GM21515 (cell line): ENCODE measurements around the gene SLC9A5.

Source experiments
- ATAC-seq: cut with Tn5 transposase; IDR thresholded peaks from one replicate; pipeline ENCODE4 v1.9.1; 2021; ENCODE audit not compliant: unreplicated experiment

The SLC9A5 gene

DNA sequence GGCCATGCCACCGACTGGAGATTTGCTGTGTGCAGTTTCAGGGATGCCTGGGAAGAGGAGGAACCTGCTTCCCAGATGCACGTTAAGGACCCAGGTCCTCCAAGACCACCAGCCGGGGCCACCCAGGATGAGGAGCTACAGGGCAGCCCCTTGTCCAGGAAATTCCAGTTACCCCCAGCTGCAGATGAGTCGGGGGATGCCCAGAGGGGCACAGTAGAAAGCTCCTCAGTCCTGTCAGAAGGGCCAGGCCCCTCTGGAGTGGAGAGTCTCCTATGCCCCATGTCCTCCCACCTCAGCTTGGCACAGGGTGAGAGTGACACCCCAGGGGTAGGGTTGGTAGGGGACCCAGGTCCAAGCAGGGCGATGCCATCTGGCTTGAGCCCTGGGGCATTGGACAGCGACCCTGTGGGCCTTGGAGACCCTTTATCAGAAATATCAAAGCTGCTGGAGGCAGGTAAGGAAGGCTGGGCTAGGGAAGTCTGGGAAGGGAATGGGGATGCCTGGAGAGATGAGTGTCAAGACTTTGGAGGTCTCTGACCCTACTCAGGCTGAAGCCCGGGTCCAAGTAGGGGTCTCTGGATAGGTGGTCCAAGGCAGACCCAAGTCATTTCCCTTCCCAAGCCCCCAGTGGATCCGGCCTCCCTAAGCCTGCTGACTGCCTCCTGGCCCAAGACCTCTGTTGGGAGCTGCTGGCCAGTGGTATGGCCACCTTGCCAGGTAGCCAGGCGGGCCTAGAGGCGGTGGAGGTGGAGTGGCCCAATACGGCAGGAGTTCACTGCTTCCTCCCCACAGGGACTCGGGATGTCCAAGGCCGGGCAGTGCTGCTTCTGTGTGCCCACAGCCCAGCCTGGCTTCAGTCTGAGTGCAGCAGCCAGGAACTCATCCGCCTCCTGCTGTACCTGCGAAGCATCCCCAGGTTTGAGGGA, 31.6 kb downstream of the SLC9A5 start:
- no peak for ATAC-seq

GRCh38 chr16:67281536-67282446, 33.0 kb downstream of the SLC9A5 start:
- ATAC-seq = no peak

DNA sequence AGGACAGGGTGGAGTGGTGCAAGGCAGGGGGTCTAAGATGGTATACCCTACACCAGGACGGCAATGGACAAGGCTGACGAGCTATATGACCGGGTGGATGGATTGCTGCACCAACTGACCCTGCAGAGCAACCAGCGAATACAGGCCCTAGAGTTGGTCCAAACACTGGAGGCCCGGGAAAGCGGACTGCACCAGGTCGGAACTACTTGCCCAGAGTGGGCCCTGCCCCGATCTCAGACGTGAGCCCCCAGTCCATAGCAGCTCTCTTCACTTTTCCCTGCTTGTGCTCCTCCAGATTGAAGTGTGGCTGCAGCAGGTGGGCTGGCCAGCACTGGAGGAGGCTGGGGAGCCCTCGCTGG, 33.6 kb downstream of the SLC9A5 start:
- no peak for ATAC-seq

GRCh38 chr16:67283039-67283825, 34.5 kb downstream of the SLC9A5 start:
- ATAC-seq = no peak

GRCh38 chr16:67283826-67284555, 35.2 kb downstream of the SLC9A5 start:
- no peak for ATAC-seq

GRCh38 chr16:67284699-67285646, 36.2 kb downstream of the SLC9A5 start:
- ATAC-seq = no peak

DNA sequence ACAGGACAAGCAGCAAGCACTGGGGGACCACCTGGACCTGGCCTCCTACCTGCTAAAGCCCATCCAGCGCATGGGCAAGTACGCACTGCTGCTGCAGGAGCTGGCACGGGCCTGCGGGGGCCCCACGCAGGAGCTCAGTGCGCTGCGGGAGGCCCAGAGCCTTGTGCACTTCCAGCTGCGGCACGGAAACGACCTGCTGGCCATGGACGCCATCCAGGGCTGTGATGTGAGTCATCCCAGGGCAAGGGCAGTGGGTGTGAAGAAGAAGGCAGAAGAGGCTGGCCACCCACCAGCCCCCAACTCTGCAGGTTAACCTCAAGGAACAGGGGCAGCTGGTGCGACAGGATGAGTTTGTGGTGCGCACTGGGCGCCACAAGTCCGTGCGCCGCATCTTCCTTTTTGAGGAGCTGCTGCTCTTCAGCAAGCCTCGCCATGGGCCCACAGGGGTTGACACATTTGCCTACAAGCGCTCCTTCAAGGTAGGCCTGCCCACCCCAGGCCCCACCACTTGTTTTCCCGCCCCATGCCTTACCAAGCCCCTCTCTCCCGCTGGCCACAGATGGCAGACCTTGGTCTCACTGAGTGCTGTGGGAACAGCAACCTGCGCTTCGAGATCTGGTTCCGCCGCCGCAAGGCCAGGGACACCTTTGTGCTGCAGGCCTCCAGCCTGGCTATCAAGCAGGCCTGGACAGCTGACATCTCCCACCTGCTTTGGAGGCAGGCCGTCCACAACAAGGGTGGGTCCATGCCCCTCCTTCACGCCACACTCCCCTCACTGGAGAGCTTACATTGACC, 37.9 kb downstream of the SLC9A5 start:
- ATAC-seq = no peak

GRCh38 chr16:67287960-67288359, 39.2 kb downstream of the SLC9A5 start:
- no peak for ATAC-seq

- no peak for ATAC-seq
These were observed 42.7 kb downstream of the SLC9A5 start for GRCh38 chr16:67291461-67291860.

DNA sequence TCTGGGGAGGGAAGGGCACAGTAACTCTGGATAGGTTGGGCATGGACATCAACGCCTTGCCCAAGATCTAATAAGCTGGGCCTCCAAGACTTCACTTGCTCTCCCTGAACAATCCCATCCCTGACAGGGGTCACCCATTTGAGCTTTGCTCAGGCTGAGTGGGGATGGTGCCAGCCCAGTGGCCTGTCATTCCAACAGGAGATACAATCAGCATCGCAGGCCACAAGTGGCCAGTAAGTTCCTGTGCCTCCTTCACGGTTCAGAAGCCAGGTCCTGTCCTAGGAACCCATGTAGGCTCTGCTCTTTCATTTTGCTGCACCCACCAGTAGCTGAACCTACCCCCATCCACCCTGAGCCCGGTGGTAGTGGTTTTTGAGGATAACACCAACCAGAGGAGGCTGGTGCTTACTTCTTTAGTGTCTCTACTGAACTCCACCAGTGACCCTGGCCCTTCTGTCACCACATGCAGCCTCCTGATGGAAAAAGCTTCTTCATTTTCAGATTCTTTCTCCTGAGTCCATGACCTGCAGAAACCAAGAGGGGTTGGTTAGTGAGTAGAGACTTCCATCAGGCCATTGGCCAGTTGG, 45.5 kb downstream of the SLC9A5 start:
- ATAC-seq = no peak

DNA sequence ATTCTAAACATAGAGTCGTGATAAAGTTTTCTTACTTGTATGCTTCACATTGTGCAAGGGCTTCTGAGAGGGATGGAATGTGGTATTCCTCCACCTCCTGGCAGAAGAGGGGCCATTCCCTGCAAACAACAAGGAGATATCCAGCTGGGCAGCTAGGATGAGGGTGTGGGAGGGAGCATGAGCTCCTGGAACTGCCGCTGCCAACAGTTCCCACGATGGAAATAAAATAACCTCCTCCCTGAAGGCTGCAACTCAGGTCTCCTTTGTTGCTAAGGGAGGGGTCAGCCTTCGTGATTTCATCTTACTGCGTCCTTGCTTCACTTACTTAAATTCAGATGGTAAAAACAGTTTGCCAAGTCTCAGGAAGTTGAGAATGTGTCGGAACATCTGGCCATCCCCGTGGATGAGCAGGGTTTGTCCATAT, 46.2 kb downstream of the SLC9A5 start:
- ATAC-seq = no peak

DNA sequence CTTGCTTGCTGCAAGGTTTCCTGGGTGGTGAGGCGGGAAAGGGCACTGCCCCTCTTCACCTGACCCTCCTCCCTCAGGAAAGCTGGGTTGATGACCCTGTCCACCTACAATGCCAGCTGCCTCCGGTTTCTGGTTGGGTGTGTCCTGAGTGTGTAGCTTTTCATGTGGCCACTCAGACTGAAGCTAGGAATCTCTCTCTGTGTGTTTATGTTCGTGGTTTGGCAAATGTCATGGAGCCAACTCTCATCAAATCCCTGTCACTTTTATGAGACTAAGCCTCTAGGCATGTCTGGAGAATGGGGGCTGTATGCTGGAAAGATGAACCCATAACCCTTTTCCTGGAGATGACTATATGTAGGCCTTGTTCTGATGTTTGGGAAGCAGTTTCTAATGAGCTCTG, 47.6 kb downstream of the SLC9A5 start:
- no peak for ATAC-seq

- ATAC-seq = no peak
These were observed 49.5 kb downstream of the SLC9A5 start for GRCh38 chr16:67298277-67298676.

DNA sequence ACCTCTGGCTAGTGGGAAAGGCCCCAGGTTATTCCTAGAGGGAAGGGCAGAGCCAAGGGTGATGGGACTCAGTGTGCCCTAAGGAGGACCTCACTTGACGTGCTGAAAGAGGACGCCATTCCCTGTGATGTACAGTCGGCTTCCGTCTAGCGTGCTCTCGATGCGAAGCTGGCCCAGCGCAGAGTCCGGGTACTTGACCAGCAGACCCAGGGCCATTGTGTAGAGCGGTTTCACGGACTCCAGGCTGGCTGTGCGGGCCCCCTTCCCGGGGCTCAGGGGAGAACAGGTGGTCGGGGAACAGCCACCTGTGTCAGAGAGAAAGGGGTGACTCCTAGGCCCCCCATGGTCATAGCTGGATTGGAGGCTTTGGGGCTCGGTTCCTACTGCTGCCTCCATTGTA, 50.5 kb downstream of the SLC9A5 start:
- ATAC-seq = no peak

DNA sequence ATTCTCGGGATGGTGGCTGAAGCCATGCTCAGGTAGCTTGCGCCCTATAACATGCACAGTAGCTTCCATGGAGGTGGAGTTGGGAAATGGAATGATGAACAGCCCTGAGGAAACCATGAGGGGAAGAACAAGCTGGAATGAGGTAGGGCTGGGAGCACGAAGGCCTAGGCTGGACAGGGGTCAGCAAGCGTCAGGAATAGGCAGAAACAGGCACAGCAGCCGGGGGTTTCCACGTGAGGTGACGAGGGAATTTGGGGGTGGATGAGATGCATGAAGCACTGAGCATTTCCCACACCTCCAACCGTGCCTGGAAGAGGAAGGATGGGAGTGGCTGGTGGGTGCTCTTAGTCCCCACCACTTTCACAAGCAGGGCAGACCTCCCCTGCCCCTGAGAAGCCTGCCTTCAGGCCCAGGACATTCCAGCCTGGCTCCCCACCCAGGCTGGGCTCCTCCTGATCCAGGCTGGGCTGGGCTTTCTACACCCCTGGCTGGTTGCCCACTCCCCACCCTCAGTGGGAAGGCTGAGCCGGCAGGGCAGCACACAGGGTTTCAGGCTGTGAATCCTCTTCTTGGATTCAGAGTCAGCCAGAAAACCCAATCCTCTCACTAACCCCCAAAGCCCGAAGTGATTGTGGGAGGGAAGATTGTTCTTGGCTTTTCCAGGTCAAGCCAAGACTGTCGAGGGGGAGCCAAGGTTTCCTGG, 52.5 kb downstream of the SLC9A5 start:
- ATAC-seq = no peak

- no peak for ATAC-seq
These were observed 53.3 kb downstream of the SLC9A5 start for GRCh38 chr16:67302076-67302475.

DNA sequence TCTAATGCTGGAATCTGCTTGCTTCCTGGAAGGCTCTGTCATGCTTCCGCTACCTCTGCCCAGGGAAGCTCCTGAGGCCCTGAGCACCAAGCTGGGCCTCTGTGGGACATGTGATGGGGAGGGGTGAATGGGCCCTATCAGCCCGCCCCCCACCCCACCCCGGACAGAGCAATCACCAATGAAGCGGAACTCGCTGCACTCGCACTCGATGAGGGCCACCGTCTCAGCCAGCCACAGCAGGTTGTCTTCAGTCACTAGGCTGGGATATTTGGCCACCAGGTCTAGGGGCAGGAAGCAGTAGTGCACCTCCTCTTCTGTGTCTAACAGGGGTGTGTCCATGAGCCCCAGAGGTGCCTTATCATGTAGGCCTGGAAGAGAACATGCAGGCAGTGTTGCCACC, 54.2 kb downstream of the SLC9A5 start:
- ATAC-seq = no peak

DNA sequence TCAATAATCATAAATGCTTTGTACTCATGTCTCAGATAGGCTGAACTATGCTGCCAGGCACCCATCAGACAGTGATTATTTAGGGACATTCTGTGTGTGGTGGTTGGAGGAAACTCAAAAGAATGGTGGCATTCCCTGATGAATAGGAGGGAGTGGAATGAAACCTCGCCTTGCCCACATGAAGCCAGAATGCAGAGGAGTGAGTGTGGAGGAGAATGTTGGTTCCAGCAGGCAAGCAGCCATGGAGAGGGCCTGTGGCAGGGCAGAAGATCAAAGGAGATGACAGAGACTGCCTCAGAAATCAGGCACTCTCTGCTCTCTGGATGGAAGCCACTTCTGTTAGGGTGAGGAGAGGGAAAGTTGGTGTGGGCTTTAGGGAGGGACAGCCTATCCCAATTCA, 55.2 kb downstream of the SLC9A5 start:
- ATAC-seq = no peak
